GM15510 (cell line): ENCODE measurements around the gene TGIF2LX.
"Not testable (repeated sequence)": the region's sequence is repeated elsewhere in the genome, so short reads cannot be mapped to it uniquely, and the experiment has no call there.

Source experiments
- POLR2A ChIP-seq: IDR thresholded peaks from 3 replicates; pipeline ENCODE4 v1.6.1; 2011; ENCODE audit warnings: borderline replicate concordance; ENCODE audit not compliant: insufficient read length; ENCODE audit errors: extremely low read depth

Gene TGIF2LX

GRCh38 chrX:89921665-89922064, at the start of gene TGIF2LX:
Gene TGIF2LX, plus strand, starts transcription at chrX:89921908. Its CDS starts 178 bp downstream, at chrX:89922086.
- not testable (repeated sequence) for TF ChIP-seq POLR2A
